K562 (cell line): ENCODE data around the gene NAGPA. TPM values are rescaled to one million over a fixed set of nuclear protein-coding genes. Genes with fewer than 3 reads are reported as not detected.

Experiments used
- ATAC-seq: fragments of 200-7000 bp; cut with Tn5 transposase; 3 replicates; pipeline ENCODE4 v1.9.1; 2020; ENCODE audit warnings: moderate library complexity
- BruUV-seq: library from RNA; stranded (reverse); fragments of 400-500 nt; replicated peaks from 2 replicates; lab custom pipeline; 2021; lab: Mats Ljungman, UMichigan
- CTCF ChIA-PET: fragments of 300-600 bp; formaldehyde crosslinking; extraction: SDS; loops from one replicate; lab custom pipeline; 2021; ENCODE audit warnings: low intra/inter-chr PET ratio; lab: Yijun Ruan, JAX
- POLR2A ChIA-PET: fragments of 300-600, 350-650 bp; sonication (Branson Sonifier 250); formaldehyde crosslinking; extraction: SDS; loops from one replicate; lab custom pipeline; 2021; ENCODE audit warnings: antibody characterized with exemption, inconsistent platforms; lab: Yijun Ruan, JAX
- DNase-seq, 4 experiments: peaks; one replicate each; pipeline versions ENCODE4 v3.0.0 to v3.0.0-alpha.2; 2011 to 2018; ENCODE audit warnings: low spot score in 3 of 4, mixed read lengths in 3 of 4; ENCODE audit errors: extremely low read depth in 1 of 4
- FAIRE-seq: peaks from 2 replicates; lab custom pipeline; 2011; peaks lifted over from hg19 to GRCh38; lab: Jason Lieb, UNC
- H2AFZ ChIP-seq: 2 replicates; pipeline ENCODE4 v1.6.0; 2011; ENCODE audit warnings: low read depth, low read length, control low read depth, inconsistent platforms
- H3K27ac ChIP-seq: fragments of 200-600 bp; 3 replicates; pipeline ENCODE4 v1.8.0; 2011; ENCODE audit warnings: low read depth, mild to moderate bottlenecking, control low read depth, inconsistent platforms, low read length, moderate library complexity, mixed read lengths; ENCODE audit errors: extremely low read depth
- H3K27me3 ChIP-seq, 2 experiments: fragments of 300-600 bp in 1 of 2; 2 replicates in 1 of 2; 3 replicates in 1 of 2; pipeline versions ENCODE4 v1.6.0 to v1.8.0; 2011; ENCODE audit warnings: inconsistent platforms in 2 of 2, low read length in 2 of 2, mild to moderate bottlenecking in 1 of 2, mixed read lengths in 1 of 2, moderate library complexity in 1 of 2; ENCODE audit not compliant: control insufficient read depth in 2 of 2, insufficient read depth in 2 of 2
- H3K36me3 ChIP-seq: fragments of 300-600 bp; 3 replicates; pipeline ENCODE4 v1.8.0; 2011; ENCODE audit warnings: mild to moderate bottlenecking, low read length, inconsistent platforms; ENCODE audit not compliant: control insufficient read depth, insufficient read depth
- H3K4me1 ChIP-seq, 2 experiments: fragments of 200-600 bp in 1 of 2; replicated peaks in 1 of 2; 2 replicates in 1 of 2; 3 replicates in 1 of 2; pipeline versions ENCODE4 v1.5.1 to v1.8.0; 2011; ENCODE audit warnings: inconsistent platforms in 2 of 2, low read length in 2 of 2, mild to moderate bottlenecking in 1 of 2, mixed read lengths in 1 of 2, moderate library complexity in 1 of 2; ENCODE audit not compliant: control insufficient read depth in 2 of 2, insufficient read depth in 2 of 2
- H3K4me2 ChIP-seq: 2 replicates; pipeline ENCODE4 v1.6.1; 2011; ENCODE audit warnings: low read length, control low read depth, inconsistent platforms, mixed read lengths; ENCODE audit not compliant: insufficient read depth
- H3K4me3 ChIP-seq: fragments of 200-600 bp; sonication (generic), shearing (Covaris generic); 2 replicates; pipeline ENCODE4 v1.5.1; 2016; ENCODE audit warnings: control low read depth, inconsistent platforms
- H3K79me2 ChIP-seq: fragments of 200-600 bp; 3 replicates; pipeline ENCODE4 v1.8.0; 2011; ENCODE audit warnings: low read length, inconsistent platforms; ENCODE audit not compliant: control insufficient read depth, insufficient read depth
- H3K9ac ChIP-seq, 2 experiments: 2 replicates each; pipeline versions ENCODE4 v1.6.0 to v1.6.1; 2011; ENCODE audit warnings: low read depth in 2 of 2, low read length in 2 of 2, control low read depth in 1 of 2, inconsistent platforms in 1 of 2, mild to moderate bottlenecking in 1 of 2, mixed read lengths in 1 of 2; ENCODE audit not compliant: insufficient read depth in 1 of 2
- H3K9me1 ChIP-seq: one replicate; pipeline ENCODE4 v1.6.0; 2011; ENCODE audit warnings: inconsistent platforms, mild to moderate bottlenecking, low read length, moderate library complexity; ENCODE audit not compliant: control insufficient read depth, insufficient read depth
- H3K9me3 ChIP-seq: replicated peaks from 2 replicates; pipeline ENCODE4 v1.5.1; 2011; ENCODE audit warnings: low read depth, low read length, inconsistent platforms; ENCODE audit not compliant: control insufficient read depth, insufficient read depth
- H4K20me1 ChIP-seq: replicated peaks from 2 replicates; pipeline ENCODE4 v1.6.1; 2011; ENCODE audit warnings: low read length, inconsistent platforms, mixed read lengths; ENCODE audit not compliant: control insufficient read depth, insufficient read depth
- LCOR ChIP-seq: sonication (generic); formaldehyde crosslinking; IDR thresholded peaks from 2 replicates; pipeline ENCODE4 v1.8.0; 2022; ENCODE audit warnings: mild to moderate bottlenecking, missing genetic modification reagents
- RBM25 ChIP-seq: fragments of 200-400 bp; formaldehyde crosslinking; IDR thresholded peaks from 2 replicates; pipeline ENCODE4 v1.6.1; 2018; ENCODE audit warnings: low read length, low read depth, moderate library complexity; ENCODE audit not compliant: severe bottlenecking
- WGBS: fragments of 100-300 bp; shearing (Covaris generic); methylation state at CpG from one replicate; pipeline ENCODE4 v1.1.6; 2016; ENCODE audit warnings: low coverage, mixed read lengths; ENCODE audit not compliant: insufficient coverage; ENCODE audit errors: missing lambda C conversion rate; 5-methylcytosine and 5-hydroxymethylcytosine counted together
- in situ Hi-C: fragments of 300-500 bp; cut with MboI; formaldehyde crosslinking; loops from 4 replicates; pipeline ENCODE4 v1.15.0; 2018; ENCODE audit warnings: inconsistent platforms, mixed read lengths
- intact Hi-C: fragments of 100-400 bp; cut with micrococcal nuclease; formaldehyde crosslinking; loops from 2 replicates; pipeline ENCODE4 v1.14.2; 2022
- polyA plus RNA-seq, 8 experiments: library from polyadenylated mRNA; depleted of rRNA in 4 of 8; stranded (reverse) in 5 of 8; unstranded in 3 of 8; fragments of >200 nt; fragmentation: Nextera tagmentation in 2 of 8; fragmentation: Illumina TruSeq in 1 of 8; extraction: Ambion mirVana in 2 of 8; extraction: Trizol in 1 of 8; gene quantifications; 2 replicates each; pipeline versions ENCODE4 v1.2.1 to v1.2.3, GENCODE V29; 2011 to 2014; ENCODE audit warnings: inconsistent platforms in 1 of 8, missing spikeins in 1 of 8
- total RNA-seq, 7 experiments: library from RNA; depleted of rRNA in 6 of 7; stranded (reverse); fragments of >200 nt in 6 of 7; fragmentation: Illumina TruSeq in 2 of 7; extraction: Trizol in 2 of 7; gene quantifications; 2 replicates each; pipeline versions ENCODE4 v1.2.1 to v1.2.3, GENCODE V29; 2011 to 2021; ENCODE audit warnings: low replicate concordance in 1 of 7
- TF ChIP-seq, protein P1 (sequence below), 3 experiments: IDR thresholded peaks in 2 of 3; conservative IDR thresholded peaks in 1 of 3; 2 replicates each; pipeline ENCODE4 v1.5.1; 2011 to 2012; ENCODE audit warnings: low read length in 3 of 3, mild to moderate bottlenecking in 3 of 3, control low read depth in 2 of 3, improper control_type of control experiment in 1 of 3, inconsistent platforms in 1 of 3, low read depth in 1 of 3, mixed read lengths in 1 of 3, moderate library complexity in 1 of 3; ENCODE audit not compliant: insufficient read depth in 2 of 3

The NAGPA gene
- total and polyA plus RNA-seq, 9 of the 15 experiments (the other 6 are each of a cell fraction or from before 2014, with no cell fraction given), result 0.15 to 12.7 (median 4.6) TPM

DNA sequence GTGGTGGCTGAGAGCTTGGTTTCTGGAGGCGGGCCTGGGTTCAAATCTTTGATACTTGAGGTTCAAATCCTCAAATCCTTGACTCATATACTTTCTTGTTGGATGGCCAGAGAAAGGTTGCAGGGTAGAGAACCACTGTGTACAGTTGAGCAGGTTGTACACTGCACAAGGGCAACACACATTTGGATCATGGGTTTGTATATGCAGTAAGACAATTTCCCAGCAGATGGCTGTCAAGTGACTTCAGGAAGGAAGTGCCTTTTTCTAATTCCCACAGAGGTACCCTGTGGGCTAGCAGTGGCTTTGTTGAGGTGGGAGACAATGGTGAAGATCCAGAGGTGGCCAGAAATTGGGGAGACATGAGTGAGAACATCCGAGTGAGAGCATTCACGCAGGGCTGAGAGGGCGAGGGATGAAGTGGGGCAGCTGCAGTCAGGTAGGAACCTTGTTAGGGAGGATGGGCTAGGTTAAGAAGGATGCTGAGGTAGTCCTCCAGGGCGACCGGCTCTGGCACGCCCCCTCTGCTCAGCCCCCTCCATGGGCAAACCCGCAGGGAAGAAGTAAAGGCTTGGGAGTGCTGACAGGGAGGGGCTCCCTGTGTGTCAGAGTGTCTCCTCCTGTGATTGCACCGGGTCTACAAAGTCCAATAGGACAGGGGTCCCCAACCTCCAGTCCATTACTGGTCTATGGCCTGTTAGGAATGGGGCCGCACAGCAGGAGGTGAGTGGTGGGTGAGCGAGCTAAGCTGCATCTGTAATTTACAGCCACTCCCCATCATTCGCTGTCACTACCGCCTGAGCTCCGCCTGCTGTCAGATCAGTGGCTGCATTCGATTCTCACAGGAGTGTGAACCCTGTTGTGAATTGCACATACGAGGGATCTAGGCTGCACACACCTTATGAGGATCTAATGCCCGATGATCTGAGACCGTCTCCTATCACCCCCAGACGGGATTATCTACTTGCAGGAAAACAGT lies 29.3 kb upstream of the NAGPA start:
- Histone ChIP-seq H2AFZ (no peak overlapping the region), H3K9me3 (no peaks in the 10 kb centered on the region), H3K4me1 (peaks cover 0 to 5% of the 10 kb centered on the region in 2 experiments; a peak in 2 of 5 replicates), H3K4me2 (no peak overlapping the region), H3K27me3 (peaks cover 38 to 68% of the 10 kb centered on the region in 2 experiments; a peak in 4 of 5 replicates), H3K79me2 (no peaks in the 10 kb centered on the region), H3K27ac (no peak overlapping the region), H3K36me3 (no peaks in the 10 kb centered on the region), H3K4me3 (no peak overlapping the region), H3K9ac (no peak overlapping the region), H4K20me1 (0 out of 2 replicates have a peak, but pooled peaks cover 4% of the 10 kb centered on the region), H3K9me1 (no peaks in the 10 kb centered on the region)
- ChIA-PET CTCF (no interaction called here), POLR2A (interaction anchor here (0.7 kb wide), 1 partner anchor 13 kb away, joined by 4 read pairs; no protein-coding TSS in a partner anchor)
- FAIRE-seq (peak; percentile 29), ATAC-seq (peak; percentile 51; the same call in 2 of the 3 replicates), DNase-seq (no peak)
- in situ Hi-C loops (no loop called here), intact Hi-C loops (no loop called here)
- no TSS peak for BruUV-seq
- no peak for TF ChIP-seq LCOR (CRISPR knock-in tag)
- TF ChIP-seq, protein P1, sequence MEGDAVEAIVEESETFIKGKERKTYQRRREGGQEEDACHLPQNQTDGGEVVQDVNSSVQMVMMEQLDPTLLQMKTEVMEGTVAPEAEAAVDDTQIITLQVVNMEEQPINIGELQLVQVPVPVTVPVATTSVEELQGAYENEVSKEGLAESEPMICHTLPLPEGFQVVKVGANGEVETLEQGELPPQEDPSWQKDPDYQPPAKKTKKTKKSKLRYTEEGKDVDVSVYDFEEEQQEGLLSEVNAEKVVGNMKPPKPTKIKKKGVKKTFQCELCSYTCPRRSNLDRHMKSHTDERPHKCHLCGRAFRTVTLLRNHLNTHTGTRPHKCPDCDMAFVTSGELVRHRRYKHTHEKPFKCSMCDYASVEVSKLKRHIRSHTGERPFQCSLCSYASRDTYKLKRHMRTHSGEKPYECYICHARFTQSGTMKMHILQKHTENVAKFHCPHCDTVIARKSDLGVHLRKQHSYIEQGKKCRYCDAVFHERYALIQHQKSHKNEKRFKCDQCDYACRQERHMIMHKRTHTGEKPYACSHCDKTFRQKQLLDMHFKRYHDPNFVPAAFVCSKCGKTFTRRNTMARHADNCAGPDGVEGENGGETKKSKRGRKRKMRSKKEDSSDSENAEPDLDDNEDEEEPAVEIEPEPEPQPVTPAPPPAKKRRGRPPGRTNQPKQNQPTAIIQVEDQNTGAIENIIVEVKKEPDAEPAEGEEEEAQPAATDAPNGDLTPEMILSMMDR (IDR thresholded peaks at IDR 0.05 in 2 of 3, conservative IDR thresholded peaks at IDR 0.05 in 1 of 3; ENCODE audit: insufficient read depth in 2 of 3, low read depth in 1 of 3, low read length in 3 of 3), result peak in 2 of 3 experiments; percentile 15 to 21; a peak in 2 of 6 replicates
- peak; percentile 65 for TF ChIP-seq RBM25
- WGBS, result under 1% methylated on average over 19 of the region's 19 CpGs
